Endometrium (tissue), 2 donors: Measurements from ENCODE around the gene DEGS2.

Source experiments
- FAIRE-seq: peaks from 2 replicates; lab custom pipeline; 2012; peaks lifted over from hg19 to GRCh38; lab: Jason Lieb, UNC
- donor health status: control.
- donor health status: control.

Gene DEGS2

GRCh38 chr14:100111931-100112704 is 47.3 kb downstream of the DEGS2 start:
- no peak for FAIRE-seq

- no peak for FAIRE-seq
Measured at GRCh38 chr14:100110816-100111215, 48.6 kb downstream of the DEGS2 start.

- FAIRE-seq, result no peak
Measured at GRCh38 chr14:100109594-100109955, 49.9 kb downstream of the DEGS2 start.

- FAIRE-seq, result no peak
Measured at GRCh38 chr14:100108840-100109593, 50.4 kb downstream of the DEGS2 start.

- FAIRE-seq, result no peak
Measured at GRCh38 chr14:100108042-100108825, 51.2 kb downstream of the DEGS2 start.

- FAIRE-seq, result no peak
Measured at GRCh38 chr14:100107236-100107635, 52.2 kb downstream of the DEGS2 start.

- FAIRE-seq, result no peak
Measured at GRCh38 chr14:100106250-100107112, 53.0 kb downstream of the DEGS2 start.

- no peak for FAIRE-seq
Measured at GRCh38 chr14:100105357-100106169, 53.9 kb downstream of the DEGS2 start.

GRCh38 chr14:100104523-100105300 is 54.7 kb downstream of the DEGS2 start:
- FAIRE-seq, result peak; percentile 21

GRCh38 chr14:100104006-100104352 is 55.5 kb downstream of the DEGS2 start:
- no peak for FAIRE-seq

GRCh38 chr14:100103250-100104005 is 56.0 kb downstream of the DEGS2 start:
- FAIRE-seq, result peak; percentile 89

GRCh38 chr14:100102156-100102785 is 57.2 kb downstream of the DEGS2 start:
- FAIRE-seq, result no peak

GRCh38 chr14:100100032-100100703 is 59.3 kb downstream of the DEGS2 start:
- no peak for FAIRE-seq

- FAIRE-seq, result no peak
Measured at GRCh38 chr14:100098171-100098570, 61.3 kb downstream of the DEGS2 start.

GRCh38 chr14:100096656-100097055 is 62.8 kb downstream of the DEGS2 start:
- no peak for FAIRE-seq
